NCI-H446 (cell line): ENCODE measurements around the gene MT2A.

Experiments
- DNase-seq, 2 experiments: peaks; one replicate each; lab custom pipeline; 2025; lab: John Stamatoyannopoulos, UW

MT2A gene

DNA sequence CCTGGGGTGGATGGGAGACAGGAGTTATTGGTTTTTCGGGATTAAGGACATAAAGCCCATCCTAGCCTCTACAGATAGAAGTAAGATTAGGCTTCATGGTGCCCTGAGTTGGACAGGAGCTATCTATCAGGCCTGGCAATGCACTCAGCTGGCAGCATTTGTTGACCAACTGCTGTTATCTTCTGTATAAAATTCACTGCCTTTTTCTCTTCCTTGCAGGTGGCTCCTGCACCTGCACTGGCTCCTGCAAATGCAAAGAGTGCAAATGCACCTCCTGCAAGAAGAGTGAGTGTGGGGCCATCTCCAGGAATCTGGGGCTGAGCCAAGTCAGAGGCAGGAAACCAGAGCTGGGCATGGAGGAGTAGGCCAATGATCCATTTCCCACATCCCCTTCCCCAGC, 30.7 kb downstream of the MT2A start:
- DNase-seq, result no peak

DNA sequence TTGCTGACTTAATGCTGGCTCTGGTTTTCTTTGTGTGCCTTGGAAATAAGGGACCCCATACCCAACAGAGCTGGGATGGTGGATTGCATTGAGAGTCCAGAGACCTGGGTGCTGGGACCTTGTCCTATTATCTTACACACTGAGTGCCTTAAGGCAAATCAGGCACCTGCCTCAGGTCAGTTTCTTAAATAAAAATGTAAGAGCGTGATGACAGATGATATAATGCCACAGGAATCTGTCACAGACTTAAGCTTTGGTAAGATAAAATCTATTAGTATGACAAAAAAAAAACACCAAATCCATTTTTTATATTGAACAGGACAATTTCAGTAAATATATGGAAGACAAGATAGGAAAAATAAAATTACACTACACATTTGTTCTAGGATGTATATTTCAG, 31.7 kb downstream of the MT2A start:
- no peak for DNase-seq

GRCh38 chr16:56641166-56641565, 32.8 kb downstream of the MT2A start:
- DNase-seq, result no peak

- no peak for DNase-seq
Measured at GRCh38 chr16:56643080-56643778, 34.8 kb downstream of the MT2A start.

DNA sequence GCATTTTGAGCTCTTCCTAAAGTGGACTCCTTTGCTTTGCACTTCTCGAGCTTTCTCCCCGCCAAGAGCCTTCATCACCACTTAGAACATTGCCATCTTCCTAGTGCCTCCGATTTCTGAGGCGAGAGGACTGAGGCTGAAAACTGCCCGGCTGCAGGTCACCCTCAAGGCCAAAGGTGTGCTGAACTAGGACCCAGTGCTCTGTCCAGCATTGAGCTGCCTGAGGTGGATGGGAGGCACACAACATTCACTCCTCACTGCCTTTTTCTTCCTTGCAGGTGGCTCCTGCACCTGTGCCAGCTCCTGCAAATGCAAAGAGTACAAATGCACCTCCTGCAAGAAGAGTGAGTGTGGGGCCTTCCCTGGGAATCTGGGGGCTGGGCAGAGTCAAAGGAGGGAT, 35.4 kb downstream of the MT2A start:
- no peak for DNase-seq

GRCh38 chr16:56645311-56645710, 36.9 kb downstream of the MT2A start:
- DNase-seq, result no peak

DNA sequence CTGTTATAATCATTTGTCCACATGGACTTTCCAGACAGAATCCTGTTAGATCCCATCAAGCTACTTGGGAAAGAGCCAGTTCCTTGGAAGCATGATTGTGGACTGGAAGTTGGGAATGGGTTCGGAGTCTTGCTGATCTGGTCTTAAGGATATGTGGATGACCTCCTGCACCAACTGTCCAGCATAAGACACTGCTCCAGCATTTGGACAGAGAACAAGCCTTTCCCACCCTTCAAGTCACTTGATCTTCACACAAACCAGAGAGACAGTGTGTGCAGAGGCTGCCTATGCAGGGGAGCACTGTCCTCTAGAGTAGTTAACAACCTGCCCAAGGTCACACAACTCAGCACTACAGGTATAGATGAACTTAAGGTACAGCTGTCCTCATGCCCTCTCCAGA, 37.5 kb downstream of the MT2A start:
- no peak for DNase-seq

DNA sequence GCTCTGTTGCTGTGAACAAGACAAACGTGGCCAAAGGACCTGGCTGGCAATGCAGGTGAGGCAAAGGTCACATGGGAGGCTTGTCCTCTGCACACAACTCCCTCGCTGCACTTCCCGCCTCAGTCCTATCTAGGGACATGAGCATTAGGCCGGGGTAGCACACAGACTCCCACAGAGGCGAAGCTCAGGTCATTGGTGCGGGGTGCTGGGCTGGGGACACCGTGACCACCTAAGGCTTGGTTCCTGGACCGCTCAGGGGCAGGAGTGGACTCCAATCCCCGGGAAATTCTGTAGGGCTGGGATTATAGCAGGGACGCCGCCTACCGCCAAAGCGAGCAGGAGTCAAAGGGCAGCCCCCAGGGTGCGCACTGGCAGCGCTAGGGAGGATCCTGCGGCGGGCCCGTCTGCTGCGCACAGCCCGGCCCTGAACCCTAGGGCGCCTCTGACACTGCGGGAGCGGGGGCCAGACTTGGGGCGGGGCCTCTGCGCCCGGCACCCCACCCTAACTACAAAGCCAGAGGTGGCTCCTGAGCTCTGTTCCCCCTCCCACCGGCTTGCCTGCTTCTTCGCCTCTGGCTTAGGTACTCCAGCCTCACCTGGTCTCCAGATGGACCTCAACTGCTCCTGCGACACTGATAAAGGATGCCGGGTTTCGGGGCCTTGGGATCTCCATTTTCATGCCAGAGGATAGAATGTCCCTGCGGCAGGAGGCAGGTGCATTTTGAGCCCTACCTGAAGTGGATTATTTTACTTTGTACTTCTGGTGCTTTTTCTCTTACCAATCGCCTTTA, 39.5 kb downstream of the MT2A start:
- DNase-seq, result no peak

DNA sequence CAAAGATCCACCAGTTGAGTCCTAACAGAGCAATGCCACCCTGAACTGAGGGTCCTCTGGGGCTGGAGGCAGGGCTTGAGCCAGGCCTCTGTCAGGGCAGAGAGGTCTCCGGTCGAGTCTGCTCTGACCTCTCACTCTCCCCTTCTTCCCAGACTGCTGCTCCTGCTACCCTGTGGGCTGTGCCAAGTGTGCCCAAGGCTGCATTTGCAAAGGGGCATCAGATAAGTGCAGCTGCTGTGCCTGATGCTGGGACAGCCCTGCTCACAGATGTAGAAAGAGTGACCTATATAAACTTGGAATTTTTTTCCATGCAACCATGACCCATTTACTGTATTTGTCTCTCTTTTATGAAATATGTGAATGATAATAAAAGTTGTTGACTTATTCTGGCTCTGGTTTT, 40.9 kb downstream of the MT2A start:
- no peak for DNase-seq

DNA sequence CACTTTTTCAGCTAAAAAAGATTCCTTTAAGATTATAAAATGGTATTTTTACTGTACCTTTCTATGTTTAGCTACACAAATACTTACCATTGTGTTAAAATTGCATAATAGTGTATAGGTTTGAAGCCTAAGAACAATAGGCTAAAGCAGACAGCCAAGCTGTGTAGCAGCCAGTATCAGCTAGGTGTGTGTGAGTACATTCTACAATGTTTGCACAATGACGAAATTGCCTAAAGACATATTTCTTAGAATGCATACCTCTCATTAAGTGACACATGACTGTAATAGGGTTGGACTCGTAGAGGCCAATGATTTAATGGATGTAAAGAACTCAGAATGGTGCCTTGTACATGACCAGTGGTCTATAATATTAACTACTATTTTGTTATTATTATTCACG, 41.4 kb downstream of the MT2A start:
- DNase-seq, result no peak

- DNase-seq, result no peak
Measured at GRCh38 chr16:56651586-56651985, 43.2 kb downstream of the MT2A start, which contains the start of gene MT1B. MT1B (plus strand) TSS chr16:56651886; CDS start chr16:56651954, 68 bp downstream.

DNA sequence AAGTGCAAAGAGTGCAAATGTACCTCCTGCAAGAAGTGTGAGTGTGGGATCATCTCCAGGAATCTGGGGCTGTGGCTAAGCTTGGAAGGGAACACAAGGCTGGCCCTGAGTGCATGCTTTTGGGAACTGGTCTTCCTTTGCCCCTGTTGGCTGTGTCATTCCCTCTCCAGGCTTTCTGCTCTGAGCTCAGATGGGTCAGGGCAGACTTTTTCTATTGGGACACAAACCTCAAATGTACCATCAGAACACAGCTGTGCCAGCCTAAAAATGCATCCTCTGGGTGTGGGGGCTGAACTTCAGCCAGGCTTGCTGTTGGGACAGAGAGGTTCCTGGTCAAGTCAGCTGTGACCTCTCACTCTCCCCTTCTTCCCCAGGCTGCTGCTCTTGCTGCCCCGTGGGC, 44.2 kb downstream of the MT2A start:
- DNase-seq, result no peak

DNA sequence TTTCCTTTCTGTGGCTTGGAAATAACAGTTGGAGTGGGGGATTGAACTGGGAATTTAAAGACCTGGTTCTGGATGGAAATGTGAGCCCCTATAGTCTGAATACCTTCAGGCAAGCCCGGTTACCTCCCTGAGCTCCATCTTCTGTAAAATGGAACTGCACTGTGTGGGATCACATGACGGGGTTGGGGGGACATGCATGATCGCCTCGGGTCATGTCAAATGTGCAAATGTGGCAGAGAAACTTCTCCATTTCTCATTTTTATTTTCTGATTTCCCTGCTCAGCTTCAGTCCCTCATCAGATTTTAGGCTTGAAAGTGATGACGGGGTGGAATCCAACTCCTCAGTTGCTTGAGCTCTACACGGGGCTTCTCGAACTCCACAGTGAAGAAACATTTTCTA, 44.8 kb downstream of the MT2A start:
- DNase-seq, result no peak

DNA sequence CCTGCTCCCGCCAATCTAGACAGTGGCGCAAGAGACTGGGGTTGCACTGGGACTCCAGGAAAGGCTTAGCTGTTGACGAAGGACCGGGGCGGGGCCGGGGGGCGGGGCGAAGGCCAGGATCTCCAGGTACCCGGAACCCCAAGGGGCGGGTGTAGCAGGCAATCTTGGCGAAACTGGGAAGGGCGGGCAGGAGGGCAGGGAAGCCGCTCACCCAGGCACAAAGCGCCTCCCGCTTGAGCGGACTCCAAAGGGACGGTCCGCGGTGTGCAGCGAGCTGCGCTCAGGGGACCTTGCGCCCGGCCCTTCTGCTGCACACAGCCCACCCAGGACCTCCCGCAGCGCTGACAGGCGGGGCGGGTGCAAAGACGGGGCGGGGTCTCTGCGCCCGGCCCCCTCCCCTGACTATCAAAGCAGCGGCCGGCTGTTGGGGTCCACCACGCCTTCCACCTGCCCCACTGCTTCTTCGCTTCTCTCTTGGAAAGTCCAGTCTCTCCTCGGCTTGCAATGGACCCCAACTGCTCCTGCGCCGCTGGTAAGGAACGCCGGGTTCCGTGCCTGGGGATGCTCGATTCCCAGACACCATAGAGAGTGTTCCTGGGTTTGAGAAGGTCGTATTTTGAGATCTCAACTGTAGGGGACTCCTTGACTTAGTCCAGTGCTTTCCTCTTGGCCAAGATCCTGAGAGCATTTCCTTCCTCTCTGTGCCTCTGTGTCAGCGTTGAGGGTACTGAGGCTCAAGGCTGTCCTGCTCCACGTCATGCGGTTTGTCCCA, 49.4 kb downstream of the MT2A start, which contains the start of gene MT1F:
TSS of gene MT1F (plus strand) at position 405 of the 772 bp plus-strand sequence. CDS start at position 505, 100 bp downstream.
- no peak for DNase-seq

- DNase-seq, result no peak
Measured at GRCh38 chr16:56658327-56658875, 50.0 kb downstream of the MT2A start.
